Pancreas (tissue), 10 donors: Measurements from ENCODE around the gene SND1. TPM values are rescaled to one million over a fixed set of nuclear protein-coding genes. Genes with fewer than 3 reads are reported as not detected.

ENCODE experiments used
- ATAC-seq, 4 donors: fragments of 200-7000 bp; cut with Tn5 transposase; one replicate each; pipeline versions ENCODE4 v1.8.0 to v1.9.1; 2020; ENCODE audit warnings: mild to moderate bottlenecking in 4 of 4, moderate library complexity in 4 of 4
- DNase-seq, 6 donors: peaks; one replicate each; pipeline ENCODE4 v3.0.0-alpha.2; 2020
- FAIRE-seq: peaks from 2 replicates; lab custom pipeline; 2012; peaks lifted over from hg19 to GRCh38; lab: Jason Lieb, UNC
- H3K27ac ChIP-seq, 4 donors: fragments of 200-600 bp; sonication (generic); 1 replicate in 3 of 4; 2 replicates in 1 of 4; pipeline versions ENCODE4 v1.5.0 to v1.8.0; 2020
- H3K27me3 ChIP-seq, 4 donors: fragments of 200-600 bp; one replicate each; pipeline ENCODE4 v1.8.0; 2021
- H3K36me3 ChIP-seq, 3 donors: fragments of 200-600 bp; sonication (generic) in 1 of 3; one replicate each; pipeline versions ENCODE4 v1.5.0 to v1.8.0; 2020 to 2021
- H3K4me1 ChIP-seq, 3 donors: fragments of 200-600 bp; one replicate each; pipeline ENCODE4 v1.8.0; 2021
- H3K4me3 ChIP-seq, 4 donors: fragments of 200-600 bp; sonication (generic) in 2 of 4; one replicate each; pipeline versions ENCODE4 v1.5.0 to v1.8.0; 2020 to 2021
- H3K9me3 ChIP-seq, 4 donors: fragments of 200-600 bp; one replicate each; pipeline ENCODE4 v1.8.0; 2021
- CTCF ChIP-seq, 4 donors: fragments of 200-600 bp; sonication (generic) in 3 of 4; IDR thresholded peaks; one replicate each; pipeline versions ENCODE4 v1.5.0 to v1.8.0; 2021; ENCODE audit warnings: antibody characterized with exemption in 4 of 4
- WGBS, 2 donors: extraction: QIAGEN DNeasy Blood & Tissue Kit; methylation state at CpG; one replicate each; pipeline ENCODE4 v1.1.7; 2013; 5-methylcytosine and 5-hydroxymethylcytosine counted together
- intact Hi-C, 3 donors: fragments of 100-400 bp; cut with DNase I; formaldehyde crosslinking; loops; one replicate each; pipeline versions ENCODE4 v1.11.1 to v1.14.2; 2022
- polyA plus RNA-seq, 2 donors: library from polyadenylated mRNA; stranded (reverse); fragments of 200-250 nt; gene quantifications; one replicate each; pipeline ENCODE4 v1.2.3, GENCODE V29; 2013
- total RNA-seq, 6 donors: library from RNA; stranded (reverse); fragmentation: NEBNext Ultra II Directional in 4 of 6; extraction: Animal tissue kit (Norgen Biotek cat#: 25700) in 4 of 6; gene quantifications; one replicate each; pipeline versions ENCODE4 v1.2.1 to v1.2.4, GENCODE V29; 2021 to 2023
- donor health status: healthy with polysubstance abuse.
- donor health status: DM: no; HTN: no; CAD: no; lungs with moderate emphysema.
- donor health status: DM: no; HTN: no; CAD: no.
- donor health status: control.
- donor health status: control.
- donor health status: Bipolar disorder and iron deficiency.
- donor health status: DM: yes; HTN: yes; CAD: no.
- donor health status: DM: no; HTN: no; CAD: no.
- donor health status: DM: no; HTN: no; CAD: no.
- donor health status: DM: yes; HTN: yes; CAD: no.

Gene SND1
- total and polyA plus RNA-seq, 8 donors: 84.1 to 308 (median 225) TPM

GRCh38 chr7:127904670-127904985, 252.6 kb downstream of the SND1 start:
- WGBS, 2 donors: 80 to 84% methylated on average over 6 of the region's 6 CpGs
- intact Hi-C loops: no loop called here
- Histone ChIP-seq H3K9me3 (no peaks in the 10 kb centered on the region), H3K4me3 (no peak overlapping the region), H3K4me1 (peaks cover 19 to 30% (median 26%) of the 10 kb centered on the region in 3 donors), H3K27me3 (no peaks in the 10 kb centered on the region), H3K36me3 (no peaks in the 10 kb centered on the region), H3K27ac (no peak overlapping the region)
- FAIRE-seq (no peak), ATAC-seq (no peak), DNase-seq (no peak)
- TF ChIP-seq CTCF (IDR thresholded peaks at IDR 0.05): no peak

GRCh38 chr7:127905021-127905420, 253.0 kb downstream of the SND1 start:
- ATAC-seq (no peak), FAIRE-seq (no peak), DNase-seq (no peak)
- no peaks in the 10 kb centered on the region for H3K9me3 ChIP-seq
- intact Hi-C loops: no loop called here
- no peak overlapping the region for H3K27ac ChIP-seq
- H3K4me3 ChIP-seq: no peak overlapping the region
- TF ChIP-seq CTCF (IDR thresholded peaks at IDR 0.05): no peak
- H3K27me3 ChIP-seq: no peaks in the 10 kb centered on the region
- no peaks in the 10 kb centered on the region for H3K36me3 ChIP-seq
- peaks cover 19 to 30% (median 27%) of the 10 kb centered on the region in 3 donors for H3K4me1 ChIP-seq

DNA sequence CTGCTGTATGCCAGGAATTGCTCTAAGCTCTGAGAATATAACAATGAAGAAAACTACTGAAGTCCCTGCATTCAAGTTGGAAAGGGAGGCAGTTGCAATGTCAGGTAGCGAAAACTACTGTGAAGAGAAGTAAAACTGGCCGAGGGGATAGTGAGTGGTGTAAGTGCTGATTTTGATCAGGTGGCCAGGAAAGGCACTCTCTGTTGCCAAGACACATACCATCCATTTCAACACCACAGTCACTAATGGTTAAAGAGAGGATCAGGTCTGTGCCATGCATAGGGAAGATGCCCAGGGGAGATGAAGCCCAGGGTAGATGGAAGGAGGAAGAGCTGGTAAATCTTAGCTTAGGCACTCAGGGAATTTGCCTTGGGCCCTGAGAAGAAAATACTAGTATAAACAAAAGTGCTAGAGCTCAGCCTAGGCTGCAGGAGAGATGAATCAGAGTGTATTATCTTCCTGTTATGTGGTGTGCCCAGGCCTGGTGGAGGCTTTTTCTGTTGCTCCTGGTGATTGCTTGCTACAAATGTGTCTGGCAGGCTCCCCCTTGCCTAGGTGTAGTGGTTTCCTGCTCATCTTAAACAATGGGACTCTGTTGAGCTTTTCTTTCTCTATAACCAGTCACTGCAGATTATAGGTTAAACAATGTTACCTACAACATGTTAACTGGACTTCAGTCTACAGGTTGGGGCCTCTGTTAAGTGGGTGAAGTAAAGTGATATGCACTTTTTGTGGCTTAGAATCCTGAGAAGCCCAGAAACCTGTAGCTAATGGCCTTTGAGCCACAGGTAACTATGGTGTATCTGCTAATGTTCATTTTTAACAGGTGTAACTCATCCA, 253.7 kb downstream of the SND1 start:
- FAIRE-seq (no peak), DNase-seq (no peak), ATAC-seq (peak in 1 of 4 donors; percentile 21)
- intact Hi-C loops: no loop called here
- Histone ChIP-seq H3K4me1 (peaks cover 19 to 27% (median 25%) of the 10 kb centered on the region in 3 donors), H3K27me3 (no peaks in the 10 kb centered on the region), H3K9me3 (no peaks in the 10 kb centered on the region), H3K27ac (no peak overlapping the region), H3K36me3 (no peaks in the 10 kb centered on the region), H3K4me3 (no peak overlapping the region)
- no peak for TF ChIP-seq CTCF (IDR thresholded peaks at IDR 0.05)
- WGBS, 2 donors: 88 to 98% methylated on average over 2 of the region's 2 CpGs

DNA sequence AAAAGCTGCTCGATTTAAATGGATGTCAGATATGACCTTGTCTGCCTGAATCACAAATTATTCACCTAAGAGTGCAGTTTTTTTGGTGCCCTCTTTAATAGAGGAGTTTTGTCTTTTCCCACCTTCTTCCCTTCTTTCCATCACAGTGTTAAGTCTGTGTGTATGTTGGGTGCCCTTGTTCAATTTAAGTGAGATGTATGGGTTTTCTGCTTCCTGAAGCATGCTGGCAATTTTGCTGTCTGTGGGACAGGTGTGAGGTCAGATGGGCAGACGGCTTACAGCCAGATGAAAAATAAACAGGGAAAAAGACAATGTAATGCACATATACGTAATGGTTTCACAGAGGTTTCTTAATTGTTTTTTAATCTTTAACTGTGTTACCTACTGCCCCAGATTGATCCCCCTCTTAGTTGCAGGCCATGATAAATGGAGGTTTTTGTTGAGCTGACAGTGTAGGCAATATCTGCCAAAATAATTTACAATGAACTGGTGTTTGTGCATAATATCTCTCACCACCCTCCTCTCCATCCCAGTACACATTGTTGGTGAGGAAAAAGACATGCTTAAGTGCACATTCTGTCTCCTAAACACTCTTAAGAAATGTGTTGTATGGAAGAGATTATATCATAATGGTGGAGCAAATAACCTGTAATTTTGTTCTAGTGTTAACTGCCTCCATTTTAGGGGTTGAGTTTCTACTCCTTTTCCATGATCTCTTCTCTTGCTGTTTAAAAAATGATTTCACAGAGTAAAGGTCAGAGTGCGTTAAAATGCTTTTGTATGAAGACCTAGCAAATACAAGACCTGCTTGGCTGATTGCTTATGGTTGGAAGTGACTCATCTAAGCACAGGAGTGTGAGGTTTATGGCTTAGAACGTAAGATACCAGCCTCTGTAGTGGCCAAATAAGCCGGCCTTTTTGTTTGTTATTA, 255.4 kb downstream of the SND1 start:
- no peak for TF ChIP-seq CTCF (IDR thresholded peaks at IDR 0.05)
- Histone ChIP-seq H3K27ac (peak overlapping the region in 1 of 4 donors; percentile 12), H3K4me3 (no peak overlapping the region), H3K27me3 (no peaks in the 10 kb centered on the region), H3K36me3 (no peaks in the 10 kb centered on the region), H3K9me3 (no peaks in the 10 kb centered on the region), H3K4me1 (peaks cover 5 to 13% (median 9%) of the 10 kb centered on the region in 3 donors)
- ATAC-seq: peak; percentile 21 to 60 (median 42)
- intact Hi-C loops: no loop called here
- WGBS, 2 donors: 52 to 61% methylated on average over 6 of the region's 6 CpGs
- no peak for DNase-seq
- FAIRE-seq: no peak
